Aorta (tissue), 5 donors: ENCODE data around the gene IRAK1. TPM values are rescaled to one million over a fixed set of nuclear protein-coding genes. Genes with fewer than 3 reads are reported as not detected.

ENCODE experiments used
- ATAC-seq: fragments of 200-7000 bp; cut with Tn5 transposase; one replicate; pipeline ENCODE4 v1.9.1; 2022; ENCODE audit warnings: moderate library complexity; ENCODE audit not compliant: low FRiP score
- DNase-seq, 2 donors: peaks; one replicate each; pipeline ENCODE4 v3.0.0-alpha.2; 2020
- H3K27ac ChIP-seq, 2 donors: one replicate each; pipeline ENCODE4 v1.5.1; 2013; ENCODE audit warnings: low read length in 2 of 2, mild to moderate bottlenecking in 2 of 2, moderate library complexity in 2 of 2, control low read depth in 1 of 2, inconsistent platforms in 1 of 2, low read depth in 1 of 2
- H3K27me3 ChIP-seq, 2 donors: one replicate each; pipeline ENCODE4 v1.6.1; 2013; ENCODE audit warnings: control low read depth in 1 of 2, low read length in 1 of 2, mild to moderate bottlenecking in 1 of 2, moderate library complexity in 1 of 2; ENCODE audit not compliant: insufficient read depth in 2 of 2, control insufficient read depth in 1 of 2
- H3K36me3 ChIP-seq, 2 donors: one replicate each; pipeline ENCODE4 v1.6.1; 2013; ENCODE audit warnings: control low read depth in 1 of 2, low read length in 1 of 2, mild to moderate bottlenecking in 1 of 2; ENCODE audit not compliant: insufficient read depth in 2 of 2, control insufficient read depth in 1 of 2
- H3K4me1 ChIP-seq, 2 donors: one replicate each; pipeline ENCODE4 v1.6.1; 2013; ENCODE audit warnings: low read length in 2 of 2, control low read depth in 1 of 2, mild to moderate bottlenecking in 1 of 2, moderate library complexity in 1 of 2; ENCODE audit not compliant: insufficient read depth in 2 of 2, control insufficient read depth in 1 of 2
- H3K4me3 ChIP-seq, 2 donors: one replicate each; pipeline ENCODE4 v1.5.1; 2013; ENCODE audit warnings: low read length in 2 of 2, control low read depth in 1 of 2, mild to moderate bottlenecking in 1 of 2
- H3K9me3 ChIP-seq: one replicate; pipeline ENCODE4 v1.6.1; 2013; ENCODE audit warnings: mild to moderate bottlenecking, low read length; ENCODE audit not compliant: control insufficient read depth
- WGBS, 2 donors: extraction: QIAGEN DNeasy Blood & Tissue Kit; methylation state at CpG; one replicate each; pipeline ENCODE4 v1.1.7; 2013; 5-methylcytosine and 5-hydroxymethylcytosine counted together
- intact Hi-C, 2 donors: fragments of 100-400 bp; cut with DNase I; formaldehyde crosslinking; loops; one replicate each; pipeline versions ENCODE4 v1.14.2 to v1.15.0; 2022
- polyA plus RNA-seq, 2 donors: library from polyadenylated mRNA; stranded (reverse); fragments of 200-250 nt; gene quantifications; one replicate each; pipeline ENCODE4 v1.2.3, GENCODE V29; 2013
- total RNA-seq, 2 donors: library from RNA; stranded (reverse); fragmentation: NEBNext Ultra II Directional; extraction: Animal tissue kit (Norgen Biotek cat#: 25700); gene quantifications; one replicate each; pipeline ENCODE4 v1.2.1, GENCODE V29; 2021
- donor health status: healthy with polysubstance abuse.
- donor health status: Bipolar disorder and iron deficiency.
- donor health status: DM: no; HTN: no; CAD: no.
- donor health status: DM: no; HTN: no; CAD: no.
- donor health status: DM: yes; HTN: yes; CAD: no.

The IRAK1 gene
- total and polyA plus RNA-seq, 4 donors, result 45.9 to 78.3 (median 61.4) TPM

GRCh38 chrX:154058214-154058997 lies 38.7 kb upstream of the IRAK1 start:
- Histone ChIP-seq H3K27ac (no peak overlapping the region), H3K36me3 (no peaks in the 10 kb centered on the region), H3K9me3 (no peaks in the 10 kb centered on the region), H3K4me3 (no peak overlapping the region), H3K27me3 (no peaks in the 10 kb centered on the region), H3K4me1 (peaks cover 0 to 2% of the 10 kb centered on the region in 2 donors)
- DNase-seq (no peak), ATAC-seq (no peak)
- intact Hi-C loops, result no loop called here
- 76 to 91% methylated on average over 11 of the region's 11 CpGs for WGBS, 2 donors

DNA sequence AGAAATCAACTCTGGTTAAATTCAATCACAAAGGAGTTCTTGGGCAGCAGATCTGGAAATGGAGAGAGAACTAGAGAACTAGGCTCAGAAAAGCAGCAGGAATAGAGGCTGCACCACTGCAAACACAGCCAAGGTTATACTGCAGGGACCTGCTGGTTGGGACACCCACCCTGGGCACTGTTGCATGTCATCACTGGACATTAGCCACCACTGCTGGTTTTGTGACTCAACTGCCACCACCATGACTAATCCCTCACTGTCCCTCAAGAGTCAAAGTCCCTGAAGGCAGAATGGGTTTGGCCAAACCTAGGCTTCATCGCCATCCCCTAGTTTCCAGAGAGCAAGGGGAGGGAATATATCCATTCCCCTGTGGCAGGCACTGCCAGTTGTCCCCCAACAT lies 38.1 kb upstream of the IRAK1 start:
- intact Hi-C loops, result no loop called here

DNA sequence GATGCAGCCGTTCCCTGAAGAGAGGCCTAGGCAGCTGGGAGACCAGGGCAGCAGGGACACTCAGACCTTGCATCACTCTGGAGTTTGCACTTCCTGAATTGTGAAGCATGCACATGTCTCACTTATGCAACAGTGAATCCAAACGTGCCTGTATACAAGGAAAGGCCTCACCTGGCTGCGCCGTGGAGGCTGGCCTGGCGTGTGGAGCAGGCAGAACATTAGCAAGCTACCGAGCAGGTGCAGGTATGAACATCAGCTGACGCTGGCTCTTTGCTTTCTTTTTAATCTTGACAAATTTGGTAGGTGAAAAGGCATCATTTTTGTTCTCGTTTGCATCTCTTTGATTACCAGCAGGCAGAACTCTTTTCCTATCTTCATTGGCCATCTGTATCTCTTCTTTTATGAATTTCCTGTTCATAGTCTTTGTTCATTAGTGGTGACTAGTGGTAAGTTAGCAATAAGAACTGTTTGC lies 37.1 kb upstream of the IRAK1 start:
- ATAC-seq, result no peak

More for the DNA sequence above, 38.1 kb upstream of the IRAK1 start:
- 97 to 100% methylated on average over 1 of the region's 1 CpG for WGBS, 2 donors
- no peak for ATAC-seq
- H3K4me3 ChIP-seq, result no peak overlapping the region
- H3K9me3 ChIP-seq, result no peaks in the 10 kb centered on the region
- no peak overlapping the region for H3K27ac ChIP-seq
- H3K4me1 ChIP-seq, result peaks cover 0 to 2% of the 10 kb centered on the region in 2 donors
- DNase-seq, result no peak
- no peaks in the 10 kb centered on the region for H3K27me3 ChIP-seq
- no peaks in the 10 kb centered on the region for H3K36me3 ChIP-seq

GRCh38 chrX:154051201-154051810 lies 31.6 kb upstream of the IRAK1 start:
- WGBS, 2 donors, result 28 to 39% methylated on average over 8 of the region's 8 CpGs
- no peak overlapping the region for H3K4me3 ChIP-seq
- DNase-seq (peak in 1 of 2 donors; percentile 75), ATAC-seq (peak; percentile 68)
- no peak overlapping the region for H3K27ac ChIP-seq
- intact Hi-C loops, result loop anchor here in 1 of 2 donors (5.0 kb wide), 1 partner anchor 34 kb away; the partner anchor contains the start of gene IRAK1
- H3K27me3 ChIP-seq, result no peaks in the 10 kb centered on the region
- no peaks in the 10 kb centered on the region for H3K9me3 ChIP-seq
- peaks cover 0 to 3% of the 10 kb centered on the region in 2 donors for H3K4me1 ChIP-seq
- no peaks in the 10 kb centered on the region for H3K36me3 ChIP-seq

More for the DNA sequence above, 37.1 kb upstream of the IRAK1 start:
- WGBS, 2 donors, result 64 to 70% methylated on average over 8 of the region's 8 CpGs
- intact Hi-C loops, result no loop called here
- H3K4me3 ChIP-seq, result no peak overlapping the region
- H3K36me3 ChIP-seq, result no peaks in the 10 kb centered on the region
- no peak for DNase-seq
- H3K4me1 ChIP-seq, result peaks cover 0 to 2% of the 10 kb centered on the region in 2 donors
- no peak overlapping the region for H3K27ac ChIP-seq
- H3K9me3 ChIP-seq, result no peaks in the 10 kb centered on the region
- H3K27me3 ChIP-seq, result no peaks in the 10 kb centered on the region

- intact Hi-C loops, result loop anchor here in 1 of 2 donors (5.0 kb wide), 1 partner anchor 33 kb away; the partner anchor contains the start of gene IRAK1
- no peak overlapping the region for H3K4me3 ChIP-seq
- no peak overlapping the region for H3K27ac ChIP-seq
- H3K4me1 ChIP-seq, result peaks cover 0 to 6% of the 10 kb centered on the region in 2 donors
- no peaks in the 10 kb centered on the region for H3K9me3 ChIP-seq
- H3K36me3 ChIP-seq, result no peaks in the 10 kb centered on the region
- H3K27me3 ChIP-seq, result no peaks in the 10 kb centered on the region
- no peak for ATAC-seq
- DNase-seq, result no peak
- whole genome bisulfite sequencing, 2 donors, result 49 to 63% methylated on average over 7 of the region's 7 CpGs
Measured at GRCh38 chrX:154050113-154050495, 30.4 kb upstream of the IRAK1 start.

GRCh38 chrX:154049209-154050112 lies 29.8 kb upstream of the IRAK1 start:
- H3K4me1 ChIP-seq, result peaks cover 0 to 6% of the 10 kb centered on the region in 2 donors
- H3K27ac ChIP-seq, result no peak overlapping the region
- H3K4me3 ChIP-seq, result no peak overlapping the region
- ATAC-seq, result no peak
- no peaks in the 10 kb centered on the region for H3K27me3 ChIP-seq
- no peaks in the 10 kb centered on the region for H3K9me3 ChIP-seq
- 14 to 38% methylated on average over 13 of the region's 13 CpGs for WGBS, 2 donors
- intact Hi-C loops, result loop anchor here (5.0 kb wide), 2 partner anchors 32 to 37 kb away; partner anchors contain the start of gene IRAK1 (in 1 of the 2)
- no peaks in the 10 kb centered on the region for H3K36me3 ChIP-seq
- no peak for DNase-seq

DNA sequence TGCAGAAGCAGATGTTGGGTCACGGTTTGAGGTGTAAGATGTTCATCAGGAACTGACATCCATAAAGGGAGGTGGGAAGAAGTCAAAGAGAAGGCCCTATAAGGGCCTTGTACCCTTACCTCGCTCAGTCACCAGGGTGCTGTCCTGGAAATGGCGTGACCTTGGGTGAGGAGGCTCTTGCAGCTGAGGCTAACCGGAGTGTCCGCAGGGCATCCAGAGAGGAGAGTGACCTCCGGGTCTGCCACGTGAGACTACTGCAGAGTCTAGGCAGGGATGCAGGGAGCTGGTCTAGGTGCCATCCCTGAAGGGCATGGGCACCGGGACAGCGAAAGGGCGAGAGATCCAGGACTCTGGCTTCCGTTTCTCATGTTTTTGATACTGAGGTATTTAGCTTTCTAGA lies 28.7 kb upstream of the IRAK1 start:
- ATAC-seq (no peak), DNase-seq (no peak)
- Histone ChIP-seq H3K27me3 (no peaks in the 10 kb centered on the region), H3K4me1 (peaks cover 0 to 6% of the 10 kb centered on the region in 2 donors), H3K27ac (no peak overlapping the region), H3K9me3 (no peaks in the 10 kb centered on the region), H3K36me3 (no peaks in the 10 kb centered on the region), H3K4me3 (no peak overlapping the region)
- WGBS, 2 donors, result 80 to 83% methylated on average over 11 of the region's 11 CpGs
- intact Hi-C loops, result loop anchor here in 1 of 2 donors (5.0 kb wide), 1 partner anchor 36 kb away; no protein-coding TSS in a partner anchor

DNA sequence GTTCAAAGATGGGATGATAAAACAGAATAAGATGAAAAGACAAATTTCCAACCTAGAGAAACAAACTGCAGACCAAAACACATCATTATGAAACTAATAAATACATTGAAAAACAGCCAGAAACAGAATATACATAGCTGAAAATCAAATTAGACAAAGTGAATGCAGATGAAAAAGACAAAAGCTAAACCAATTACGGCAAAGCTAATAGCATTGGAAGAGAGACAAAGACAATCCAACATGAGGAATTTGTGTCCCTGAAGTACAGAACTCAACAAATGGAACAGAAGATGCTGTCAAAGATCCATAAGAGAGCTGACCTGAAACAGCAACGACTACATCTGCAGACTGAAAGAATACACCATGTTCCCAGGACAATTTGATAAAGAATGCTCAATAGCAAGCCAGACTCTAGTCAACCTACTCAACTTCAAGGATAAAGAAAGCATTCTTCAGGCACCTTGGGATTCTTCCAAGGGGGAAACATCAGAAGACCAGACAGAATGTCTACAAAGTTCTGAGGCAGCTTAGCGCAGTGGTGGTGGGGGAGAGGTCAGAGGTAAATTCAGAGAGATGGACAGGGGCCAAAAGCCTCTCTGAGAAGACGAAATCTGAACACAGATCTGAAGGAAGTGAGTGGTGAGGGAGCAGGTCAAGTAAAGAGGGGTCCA lies 27.4 kb upstream of the IRAK1 start:
- peaks cover 0 to 6% of the 10 kb centered on the region in 2 donors for H3K4me1 ChIP-seq
- H3K27ac ChIP-seq, result no peak overlapping the region

More for the DNA sequence above, 27.4 kb upstream of the IRAK1 start:
- intact Hi-C loops, result loop anchor here in 1 of 2 donors (5.0 kb wide), 1 partner anchor 35 kb away; no protein-coding TSS in a partner anchor
- 62 to 63% methylated on average over 4 of the region's 4 CpGs for WGBS, 2 donors
- H3K36me3 ChIP-seq, result no peaks in the 10 kb centered on the region
- ATAC-seq (no peak), DNase-seq (no peak)
- no peak overlapping the region for H3K4me3 ChIP-seq
- no peaks in the 10 kb centered on the region for H3K27me3 ChIP-seq
- no peaks in the 10 kb centered on the region for H3K9me3 ChIP-seq
